ENCODE measurements around the gene RNF145.
"Not testable (repeated sequence)": the region's sequence is repeated elsewhere in the genome, so short reads cannot be mapped to it uniquely, and the experiment has no call there.

RNF145 gene

DNA sequence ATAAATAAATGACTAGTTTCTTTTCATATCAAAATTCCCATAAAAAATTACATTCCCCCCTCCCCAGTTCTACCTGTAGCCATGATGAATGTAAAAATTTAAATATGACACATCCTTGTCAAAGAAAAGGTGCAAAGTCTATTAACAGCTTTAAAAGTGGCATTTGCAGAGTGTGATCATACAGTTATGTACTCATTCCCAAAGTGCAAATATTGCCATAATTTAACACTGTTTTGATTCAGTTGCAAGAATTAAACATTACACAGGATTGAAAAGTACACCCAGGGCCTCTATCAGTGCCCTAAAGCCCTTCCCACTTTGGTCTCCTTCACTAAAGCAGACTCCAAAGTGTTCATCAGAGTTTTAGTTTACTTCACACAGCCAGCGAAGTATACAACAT, 51.8 kb downstream of the RNF145 start:
- DNase-seq (ENCODE audit: low spot score), result no peak

DNA sequence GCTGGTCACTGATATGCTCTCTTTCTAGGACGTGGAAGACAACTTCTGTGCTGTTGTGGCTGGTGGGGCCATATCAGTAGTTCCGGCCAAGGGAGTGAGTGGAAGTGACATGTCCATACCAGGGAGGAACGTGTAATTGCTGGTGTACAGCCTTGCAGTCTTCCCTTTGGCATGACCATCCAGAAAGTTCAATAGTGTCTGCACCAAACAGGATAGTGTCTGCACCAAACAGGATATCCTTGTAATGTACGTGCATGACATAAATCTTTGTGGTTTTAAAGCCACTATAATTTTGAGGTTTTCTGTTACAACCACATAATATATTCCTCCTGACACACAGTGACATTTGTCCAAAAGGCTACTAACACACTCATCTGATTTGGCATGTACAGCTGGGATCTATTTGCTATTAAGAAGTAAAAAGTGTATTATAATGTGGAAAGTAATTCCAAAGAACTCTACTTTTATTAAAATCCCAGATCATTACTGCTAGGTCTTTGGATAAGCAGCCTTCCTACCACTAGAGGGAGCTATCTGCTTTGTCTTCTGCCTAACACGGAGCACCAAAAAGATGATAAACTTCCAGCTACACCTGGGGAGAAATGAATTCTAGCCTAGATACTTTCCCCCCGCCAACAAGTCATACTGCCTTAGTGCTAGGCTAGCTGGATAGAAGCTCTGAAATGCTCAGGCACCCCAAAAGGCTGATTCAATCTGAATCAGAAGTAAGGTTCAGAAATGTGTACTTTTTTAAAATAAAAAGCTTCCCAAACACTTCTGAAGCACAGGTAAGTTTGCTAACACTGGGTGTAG, 52.7 kb downstream of the RNF145 start:
- DNase-seq (ENCODE audit: low spot score), result peak; percentile 73

DNA sequence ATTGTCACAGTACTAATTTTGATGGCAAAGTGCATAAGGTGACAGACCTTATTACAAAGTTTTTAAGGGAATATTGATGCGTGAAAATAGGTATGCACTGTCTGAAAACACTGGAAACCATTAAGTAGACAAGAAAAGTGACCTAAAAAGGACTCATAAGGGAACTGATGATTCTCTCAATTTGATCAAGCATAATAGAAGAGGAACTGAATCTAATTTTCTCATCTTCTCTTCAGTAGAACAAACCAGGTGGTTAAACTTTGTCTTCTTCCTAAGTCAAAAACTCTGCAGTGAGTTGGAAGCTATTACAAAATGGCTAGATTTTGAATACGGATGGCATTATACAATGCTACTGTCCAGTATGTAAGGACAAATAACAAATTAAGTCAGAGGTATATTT, 53.4 kb downstream of the RNF145 start:
- no peak for DNase-seq (ENCODE audit: low spot score)

DNA sequence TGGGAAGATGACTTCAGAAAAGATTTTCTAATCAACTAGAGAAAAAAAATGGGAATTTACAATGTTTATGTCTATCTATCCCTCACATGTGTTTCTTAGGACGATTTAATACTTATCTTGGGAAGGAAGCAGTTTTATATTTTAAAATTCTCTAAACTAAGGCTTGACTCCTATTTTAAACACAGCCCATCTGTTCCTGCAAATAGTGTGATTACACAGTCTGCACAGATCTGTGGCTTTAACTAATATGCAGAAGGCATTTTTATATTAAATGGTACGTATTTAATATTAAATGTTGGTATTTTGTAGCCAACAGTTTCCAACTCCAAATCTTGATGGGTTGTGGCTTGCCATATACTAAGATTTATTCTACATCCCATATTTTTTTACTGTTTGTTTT, 56.5 kb downstream of the RNF145 start:
- DNase-seq (ENCODE audit: low spot score), result no peak

DNA sequence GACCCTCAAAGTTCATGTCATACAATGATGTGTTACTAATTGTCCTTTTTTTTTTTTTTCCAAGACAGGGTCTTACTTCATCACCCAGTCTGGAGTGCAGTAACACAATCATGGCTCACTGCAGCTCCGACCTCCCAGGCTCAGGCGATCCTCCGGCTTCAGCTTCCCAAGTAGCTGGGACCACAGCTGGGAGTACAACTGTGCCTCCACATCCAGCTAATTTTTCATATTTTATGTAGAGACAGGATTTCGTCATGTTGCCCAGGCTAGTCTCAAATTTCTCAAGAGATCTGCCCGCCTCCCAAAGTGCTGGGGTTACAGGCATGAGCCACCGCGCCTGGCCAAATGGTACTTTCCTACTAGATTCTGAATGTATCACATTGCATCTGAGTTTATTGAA, 60.3 kb downstream of the RNF145 start:
- no peak for DNase-seq (ENCODE audit: low spot score)

DNA sequence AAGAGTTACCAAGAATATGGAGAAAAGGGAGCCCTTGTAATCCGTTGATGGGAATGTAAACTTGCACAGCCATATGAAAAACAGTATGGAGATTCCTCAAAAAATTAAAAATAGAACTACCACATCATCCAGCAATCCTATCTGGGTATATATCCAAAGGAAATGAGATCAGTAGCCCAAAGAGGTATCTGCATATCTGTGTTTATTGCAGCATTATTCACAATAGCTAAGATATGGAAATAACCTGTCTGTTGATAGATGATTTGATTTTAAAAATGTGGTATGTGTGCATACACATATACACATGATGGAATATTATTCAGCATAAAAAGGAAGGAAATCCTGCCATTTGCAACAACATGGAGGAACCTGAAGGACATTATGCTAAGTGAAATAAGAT, 61.4 kb downstream of the RNF145 start:
- no peak for DNase-seq (ENCODE audit: low spot score)

DNA sequence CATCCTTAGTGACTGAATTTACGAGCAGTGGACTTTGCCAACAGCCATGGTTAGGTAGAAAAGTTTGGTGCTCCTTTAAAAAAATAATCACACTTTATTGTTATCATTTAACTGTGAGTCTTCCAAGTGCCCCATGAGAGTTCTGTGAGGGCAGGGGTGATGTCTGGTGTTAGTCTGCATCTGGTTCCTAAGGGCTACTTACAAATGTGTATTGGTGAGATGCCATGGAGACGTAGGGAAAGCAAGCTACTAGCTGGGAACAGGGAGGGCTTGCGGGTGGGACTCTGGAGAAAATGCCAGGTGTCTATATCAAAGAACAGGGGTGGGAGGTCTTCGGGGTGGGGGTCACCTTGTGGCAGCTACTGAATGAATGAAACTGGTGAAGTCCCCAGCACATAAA, 62.5 kb downstream of the RNF145 start:
- no peak for DNase-seq (ENCODE audit: low spot score)

DNA sequence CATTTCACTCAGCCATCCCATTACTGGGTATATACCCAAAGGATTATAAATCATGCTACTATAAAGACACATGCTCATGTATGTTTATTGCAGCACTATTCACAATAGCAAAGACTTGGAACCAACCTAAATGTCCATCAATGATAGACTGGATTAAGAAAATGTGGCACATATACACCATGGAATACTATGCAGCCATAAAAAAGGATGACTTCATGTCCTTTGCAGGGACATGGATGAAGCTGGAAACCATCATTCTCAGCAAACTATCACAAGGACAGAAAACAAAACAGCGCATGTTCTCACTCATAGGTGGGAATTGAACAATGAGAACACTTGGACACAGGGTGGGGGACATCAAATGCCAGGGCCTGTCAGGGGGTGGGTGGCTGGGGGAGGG, 64.2 kb downstream of the RNF145 start:
- DNase-seq (ENCODE audit: low spot score), result not testable (repeated sequence)

DNA sequence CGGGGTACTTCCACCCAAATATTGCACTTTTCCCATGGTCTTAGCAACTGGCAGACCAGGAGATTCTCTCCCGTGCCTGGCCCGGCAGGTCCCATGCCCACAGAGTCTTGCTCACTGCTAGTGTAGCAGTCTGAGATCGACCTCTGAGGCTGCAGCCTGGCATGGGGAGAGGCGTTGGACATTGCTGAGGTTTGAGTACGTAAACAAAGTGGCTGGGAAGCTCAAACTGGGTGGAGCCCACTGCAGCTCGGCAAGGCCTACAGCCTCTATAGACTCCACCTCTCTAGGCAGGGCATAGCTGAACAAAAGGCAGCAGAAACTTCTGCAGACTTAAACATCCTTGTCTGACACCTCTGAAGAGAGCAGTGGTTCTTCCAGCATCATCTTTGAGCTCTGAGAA, 69.6 kb downstream of the RNF145 start:
- DNase-seq (ENCODE audit: low spot score), result no peak

DNA sequence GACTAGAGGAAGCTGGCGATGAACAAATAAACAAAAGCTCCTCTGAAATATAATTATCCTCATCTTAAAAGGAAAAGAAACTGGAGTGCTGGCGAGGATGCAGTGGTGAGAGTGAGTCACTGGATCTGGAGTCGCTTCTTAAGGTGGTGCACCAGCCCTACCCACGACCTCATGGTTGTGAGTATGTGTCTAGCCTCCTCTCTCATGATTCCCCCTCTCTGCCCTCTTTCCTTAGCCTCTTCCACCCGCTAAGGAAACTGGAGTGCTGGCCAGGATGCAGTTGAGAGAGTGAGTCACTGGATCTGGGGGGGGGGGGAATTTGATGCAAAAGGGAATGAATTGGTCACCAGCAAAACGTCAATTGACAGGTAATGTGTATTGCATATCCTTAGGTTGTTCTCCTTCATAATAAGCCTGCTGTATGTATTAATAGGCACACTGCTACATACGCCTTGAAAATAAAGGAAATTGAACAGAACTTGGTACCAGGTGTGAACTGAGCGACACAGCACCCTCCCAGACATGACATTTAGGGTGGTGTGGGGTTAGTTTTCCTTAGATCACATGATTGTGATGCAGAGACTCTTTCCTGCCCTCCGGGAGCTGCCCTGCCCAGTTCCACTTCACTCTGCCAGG, 73.3 kb downstream of the RNF145 start:
- no peak for DNase-seq (ENCODE audit: low spot score)

DNA sequence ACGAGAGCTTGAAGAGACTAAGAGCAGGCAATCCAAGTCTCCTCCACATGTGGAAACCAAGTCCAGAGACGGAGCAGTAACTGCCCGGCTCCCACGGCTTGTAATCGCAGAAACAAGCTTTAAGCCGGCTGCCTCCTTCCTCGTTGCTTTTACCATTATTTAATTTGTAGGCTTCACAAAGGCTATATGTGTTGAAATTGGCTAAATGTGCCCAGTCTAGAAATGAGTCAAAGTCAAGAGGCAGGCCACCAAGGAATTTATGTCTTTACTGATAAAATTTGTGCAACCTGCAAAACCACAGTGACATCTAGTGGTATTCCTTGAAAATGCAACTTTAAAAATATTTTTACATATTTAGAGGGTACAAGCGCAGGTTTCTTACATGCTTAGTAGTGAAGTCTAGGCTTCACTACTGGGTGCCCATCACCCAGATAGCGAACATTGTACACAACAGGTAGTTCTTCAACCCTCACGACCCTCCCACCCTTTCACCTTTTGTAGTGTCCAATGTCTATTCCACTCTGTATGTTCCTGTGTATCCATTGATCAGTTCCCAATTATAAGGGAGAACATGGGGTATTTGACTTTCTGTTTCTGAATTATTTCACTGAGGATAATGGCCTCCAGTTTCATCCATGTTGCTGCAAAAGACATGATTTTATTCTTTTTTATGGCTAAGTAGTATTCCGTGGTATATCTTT, 76.2 kb downstream of the RNF145 start:
- peak; percentile 21 for DNase-seq (ENCODE audit: low spot score)

DNA sequence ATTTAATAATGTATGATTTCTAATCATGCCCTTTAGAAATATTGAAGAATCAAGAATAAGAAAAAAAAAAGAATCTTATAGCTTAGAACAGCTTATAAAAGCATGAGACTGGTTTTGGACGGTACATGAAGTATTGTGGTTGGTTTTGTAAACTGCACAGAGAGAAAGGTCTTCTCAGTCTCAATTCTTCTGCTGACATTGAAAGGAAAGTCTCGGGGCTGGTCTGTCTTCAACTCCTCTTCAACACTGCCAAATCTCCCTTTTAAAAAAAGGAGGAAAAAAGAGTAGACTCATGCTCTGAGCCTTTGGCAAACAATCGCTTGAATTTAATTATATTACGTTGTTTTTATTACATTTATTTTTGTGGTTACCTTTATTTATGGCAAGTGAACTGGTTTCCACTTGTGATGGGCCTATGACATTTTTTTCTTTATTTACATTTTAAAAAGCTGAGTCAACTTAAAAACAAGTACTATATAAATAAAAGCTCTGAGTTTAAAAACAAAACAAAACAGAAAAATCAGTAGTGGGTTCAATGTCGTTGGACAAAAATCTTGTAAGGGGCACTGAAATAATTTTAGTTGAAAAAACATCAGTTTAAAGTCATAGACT, 76.8 kb downstream of the RNF145 start:
- DNase-seq (ENCODE audit: low spot score), result no peak

DNA sequence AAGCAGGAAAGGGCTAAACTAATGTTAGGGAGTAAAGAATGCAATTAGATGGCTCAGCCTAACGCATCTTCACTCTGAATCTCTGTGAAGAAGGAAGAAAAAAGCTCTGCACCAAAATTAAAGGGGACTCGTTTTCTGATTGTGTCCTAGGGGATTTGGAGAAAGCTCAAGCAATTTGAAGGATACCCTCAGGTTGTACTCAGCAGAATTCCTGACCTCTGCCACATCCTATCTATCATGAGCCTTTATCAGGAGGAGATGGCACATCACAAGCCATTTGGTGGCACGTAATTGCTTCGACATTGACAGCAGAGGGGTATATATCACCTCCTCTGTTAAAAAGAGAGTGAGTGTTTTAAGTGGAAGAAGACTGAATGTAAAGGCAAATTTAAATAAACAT, 77.4 kb downstream of the RNF145 start:
- no peak for DNase-seq (ENCODE audit: low spot score)

DNA sequence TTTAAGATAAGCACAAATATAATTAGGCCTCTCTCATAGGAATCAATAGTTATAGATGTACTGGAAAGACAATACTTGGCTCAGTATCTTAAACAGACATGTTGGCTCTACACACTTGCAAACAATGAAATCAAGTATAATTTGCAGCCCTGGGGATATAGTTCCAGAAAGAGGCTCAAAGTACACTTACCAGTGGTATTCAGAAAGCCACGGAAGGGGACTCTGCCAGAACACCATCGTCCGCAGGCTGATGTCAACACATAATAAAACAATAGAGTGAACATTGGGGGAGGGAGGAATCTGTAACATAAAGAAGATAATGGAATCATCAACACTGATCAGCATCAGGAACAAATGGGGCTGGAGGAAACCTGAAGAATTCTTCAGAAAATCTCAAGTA, 78.5 kb downstream of the RNF145 start:
- DNase-seq (ENCODE audit: low spot score), result no peak

DNA sequence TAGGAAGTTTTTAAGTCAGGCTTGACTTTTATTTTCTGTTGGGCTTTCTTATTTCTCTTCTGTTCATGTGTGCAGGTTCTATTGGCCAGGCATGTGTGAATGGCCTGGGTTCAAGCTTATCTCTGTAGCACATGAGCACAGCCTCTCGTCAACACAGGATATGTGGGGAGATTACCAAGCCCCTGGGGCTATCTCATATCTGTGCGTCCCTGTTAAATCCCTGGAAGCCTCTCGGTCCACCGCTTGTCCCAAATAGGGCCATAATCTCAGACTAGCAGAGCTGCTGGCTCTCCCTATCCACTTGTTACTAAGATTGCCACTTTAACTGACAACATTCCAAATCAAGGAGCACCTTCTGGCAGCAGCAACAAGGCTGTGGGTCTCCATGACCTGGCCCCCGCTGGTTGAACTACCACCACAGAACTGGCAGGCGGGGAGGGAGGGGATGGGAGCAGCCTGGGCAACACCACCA, 81.2 kb downstream of the RNF145 start:
- no peak for DNase-seq (ENCODE audit: low spot score)

DNA sequence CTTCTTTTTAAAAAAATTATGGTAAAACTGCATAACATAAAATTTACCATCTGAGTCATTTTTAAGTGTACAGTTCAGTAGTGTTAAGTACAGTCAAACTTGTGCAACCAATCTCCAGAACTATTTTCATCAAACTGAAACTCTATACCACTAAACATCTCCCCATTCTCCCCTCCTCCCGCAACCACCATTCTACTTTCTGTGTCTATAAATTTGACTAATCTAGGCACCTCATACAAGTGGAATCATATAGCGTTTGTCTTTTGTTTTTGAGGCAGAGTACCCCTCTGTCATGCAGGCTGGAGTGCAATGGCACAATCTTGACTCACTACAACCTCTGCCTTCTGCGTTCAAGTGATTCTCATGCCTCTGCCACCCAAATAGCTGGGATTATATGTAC, 85.7 kb downstream of the RNF145 start:
- DNase-seq (ENCODE audit: low spot score), result no peak

DNA sequence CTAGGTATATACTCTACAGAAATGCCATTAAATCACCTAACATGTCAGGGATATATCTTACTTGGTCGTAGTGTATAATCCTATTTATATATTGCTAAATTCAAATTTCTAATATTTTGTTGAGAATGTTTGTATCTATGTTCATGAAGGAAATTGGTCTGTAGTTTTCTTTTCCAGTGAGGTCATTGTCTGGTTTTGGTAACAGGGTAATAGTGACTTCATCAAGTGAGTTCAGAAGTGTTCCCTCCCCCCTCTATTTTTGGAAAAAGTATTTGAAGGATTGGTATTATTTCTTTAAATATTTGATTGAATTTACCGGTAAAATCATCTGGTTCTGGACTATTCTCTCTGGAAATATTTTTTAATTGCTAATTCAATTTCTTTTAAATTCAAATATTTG, 86.2 kb downstream of the RNF145 start:
- DNase-seq (ENCODE audit: low spot score), result no peak

DNA sequence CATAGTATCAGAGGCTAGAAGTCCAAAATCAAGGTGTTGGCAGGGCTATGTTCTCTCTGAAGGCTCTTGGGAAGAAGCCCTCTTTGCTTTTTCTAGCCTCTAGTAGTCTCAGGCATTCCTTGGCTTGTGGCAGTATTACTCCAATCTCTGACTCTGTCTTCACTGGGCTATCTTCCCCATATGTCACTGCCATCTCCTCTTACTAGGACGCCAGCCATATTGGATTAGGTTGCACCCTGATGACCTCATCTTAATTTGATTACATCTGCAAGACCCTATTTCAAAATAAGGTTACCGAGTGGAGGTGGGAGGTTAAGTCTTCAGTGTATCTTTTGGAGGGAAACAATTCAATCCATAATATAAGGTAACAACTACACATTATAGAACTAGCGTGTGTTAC, 88.3 kb downstream of the RNF145 start:
- no peak for DNase-seq (ENCODE audit: low spot score)

DNA sequence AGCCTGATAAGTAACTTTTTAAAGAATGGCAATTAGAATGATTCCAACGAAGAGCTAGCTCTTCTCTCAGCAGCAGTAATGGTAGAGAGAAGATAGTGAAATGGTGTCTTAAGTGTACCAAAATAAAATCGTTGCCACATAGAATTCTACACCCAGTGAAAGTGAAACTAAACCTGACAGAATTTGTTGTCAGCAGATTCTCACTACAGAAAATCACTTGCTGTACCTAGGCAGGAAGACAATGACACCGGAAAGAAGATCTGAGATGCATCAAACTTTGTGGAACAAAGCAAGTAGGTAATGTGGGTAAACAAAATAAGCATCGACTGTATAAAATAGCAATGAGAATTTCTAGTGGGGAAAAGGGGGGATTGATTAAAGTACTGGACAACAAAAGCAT, 88.9 kb downstream of the RNF145 start:
- DNase-seq (ENCODE audit: low spot score), result peak; percentile 62

DNA sequence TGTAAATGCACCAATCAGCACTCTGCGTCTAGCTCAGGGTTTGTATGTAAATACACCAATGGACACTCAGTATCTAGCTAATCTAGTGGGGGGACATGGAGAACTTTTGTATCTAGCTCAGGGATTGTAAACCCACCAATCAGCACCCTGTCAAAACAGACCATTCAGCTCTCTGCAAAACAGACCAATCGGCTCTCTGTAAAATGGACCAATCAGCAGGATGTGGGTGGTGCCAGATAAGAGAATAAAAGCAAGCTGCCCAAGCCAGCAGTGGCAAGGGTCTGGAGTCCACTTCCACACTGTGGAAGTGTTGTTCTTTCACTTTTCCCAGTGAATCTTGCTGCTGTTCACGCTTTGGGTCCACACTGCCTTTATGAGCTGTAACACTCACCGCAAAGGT, 89.5 kb downstream of the RNF145 start:
- not testable (repeated sequence) for DNase-seq (ENCODE audit: low spot score)

DNA sequence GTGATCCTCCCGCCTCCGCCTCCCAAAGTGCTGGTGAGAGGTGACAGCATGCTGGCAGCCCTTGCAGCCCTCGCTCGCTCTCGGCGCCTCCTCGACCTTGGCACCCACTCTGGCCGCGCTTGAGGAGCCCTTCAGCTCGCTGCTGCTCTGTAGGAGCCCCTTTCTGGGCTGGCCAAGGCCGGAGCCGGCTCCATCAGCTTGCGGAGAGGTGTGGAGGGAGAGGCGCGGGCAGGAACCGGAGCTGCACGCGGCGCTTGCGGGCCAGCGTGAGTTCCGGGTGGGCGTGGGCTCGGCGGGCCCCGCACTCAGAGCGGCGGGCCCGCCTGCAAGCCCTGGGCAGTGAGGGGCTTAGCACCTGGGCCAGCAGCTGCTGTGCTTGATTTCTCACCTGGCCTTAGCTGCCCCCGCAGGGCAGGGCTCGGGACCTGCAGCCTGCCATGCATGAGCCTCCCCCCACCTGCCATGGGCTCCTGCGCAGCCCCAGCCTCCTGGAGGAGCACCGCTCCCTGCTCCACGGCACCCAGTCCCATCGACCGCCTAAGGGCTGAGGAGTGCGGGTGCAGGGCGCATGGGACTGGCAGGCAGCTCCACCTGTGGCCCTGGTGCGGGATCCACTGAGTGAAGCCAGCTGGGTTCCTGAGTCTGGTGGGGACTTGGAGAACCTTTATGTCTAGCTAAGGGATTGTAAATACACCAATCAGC, 90.2 kb downstream of the RNF145 start:
- not testable (repeated sequence) for DNase-seq (ENCODE audit: low spot score)

DNA sequence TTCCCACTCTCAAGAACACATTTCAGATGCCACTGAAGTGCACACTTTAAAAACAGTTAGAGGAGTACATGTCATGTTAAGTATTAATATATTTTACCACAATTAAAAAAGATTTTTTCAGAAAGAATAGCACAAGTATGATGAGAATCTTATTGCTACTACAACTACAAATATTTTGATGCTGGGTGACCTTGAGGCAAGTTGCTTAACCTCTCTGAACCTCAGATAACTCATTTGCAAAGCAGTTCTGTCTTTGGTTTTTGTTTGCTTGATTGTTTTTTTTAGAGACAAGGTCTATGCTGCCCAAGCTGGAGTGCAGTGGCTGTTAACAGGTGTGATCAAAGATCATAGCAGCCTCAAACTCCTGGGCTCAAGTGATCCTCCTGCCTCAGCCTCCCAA, 95.9 kb downstream of the RNF145 start:
- no peak for DNase-seq (ENCODE audit: low spot score)
